Erythroblast (primary cell): ENCODE measurements around the gene ACBD3.

Experiments used
- GATA1 ChIP-seq: IDR thresholded peaks from 2 replicates; pipeline ENCODE4 v1.6.1; 2011; ENCODE audit warnings: low read depth, mild to moderate bottlenecking, control low read depth, low read length, moderate library complexity
- POLR2A ChIP-seq: IDR thresholded peaks from 2 replicates; pipeline ENCODE4 v1.6.1; 2011; ENCODE audit warnings: mild to moderate bottlenecking, low read length

- TF ChIP-seq POLR2A (no peak), GATA1 (no peak)
These were observed 91.3 kb downstream of the ACBD3 start for GRCh38 chr1:226095286-226095685.
